RWPE1 (cell line): ENCODE data around the gene GRM1.

ENCODE experiments used
- CTCF ChIA-PET: fragments of 350-600 bp; sonication (Branson Sonifier 250); formaldehyde crosslinking; extraction: SDS; loops from one replicate; lab custom pipeline; 2021; lab: Yijun Ruan, JAX
- POLR2A ChIA-PET: fragments of 400-600 bp; formaldehyde crosslinking; extraction: SDS; loops from one replicate; lab custom pipeline; 2020; ENCODE audit warnings: antibody characterized with exemption; ENCODE audit not compliant: low non-redundant PET; lab: Yijun Ruan, JAX
- DNase-seq: peaks from one replicate; pipeline ENCODE4 v3.0.0; 2012; ENCODE audit warnings: low spot score
- H3K27ac ChIP-seq: fragments of 450-650 bp; 2 replicates; pipeline ENCODE4 v1.5.1; 2017
- CTCF ChIP-seq: fragments of 450-650 bp; conservative IDR thresholded peaks from 2 replicates; pipeline ENCODE4 v1.5.1; 2017; ENCODE audit warnings: low read depth, mild to moderate bottlenecking

GRM1 gene

GRCh38 chr6:146106532-146106931, 77.7 kb downstream of the GRM1 start:
- CTCF ChIA-PET, result interaction anchor here (0.6 kb wide), 1 partner anchor 1001 kb away, joined by 3 read pairs; no protein-coding TSS in a partner anchor
- TF ChIP-seq CTCF, result no peak
- H3K27ac ChIP-seq, result no peak overlapping the region
- no peak for DNase-seq
- POLR2A ChIA-PET, result no interaction called here

- H3K27ac ChIP-seq, result no peak overlapping the region
- CTCF ChIA-PET, result no interaction called here
- POLR2A ChIA-PET, result no interaction called here
- no peak for DNase-seq
- no peak for TF ChIP-seq CTCF
Measured at GRCh38 chr6:146110990-146111389, 82.1 kb downstream of the GRM1 start.

- ChIA-PET CTCF (interaction anchor here (0.8 kb wide), 1 partner anchor 11 kb away, joined by 3 read pairs; no protein-coding TSS in a partner anchor), POLR2A (no interaction called here)
- H3K27ac ChIP-seq, result no peak overlapping the region
- TF ChIP-seq CTCF, result no peak
- DNase-seq, result no peak
Measured at GRCh38 chr6:146111881-146112450, 83.1 kb downstream of the GRM1 start.

- no peak for TF ChIP-seq CTCF
- POLR2A ChIA-PET, result no interaction called here
- H3K27ac ChIP-seq, result no peak overlapping the region
- CTCF ChIA-PET, result no interaction called here
- DNase-seq, result no peak
Measured at GRCh38 chr6:146113084-146113623, 84.3 kb downstream of the GRM1 start.

GRCh38 chr6:146123616-146124015, 94.8 kb downstream of the GRM1 start:
- ChIA-PET CTCF (no interaction called here), POLR2A (no interaction called here)
- no peak for TF ChIP-seq CTCF
- no peak for DNase-seq
- no peak overlapping the region for H3K27ac ChIP-seq

- no peak for DNase-seq
- no peak for TF ChIP-seq CTCF
- no peak overlapping the region for H3K27ac ChIP-seq
- POLR2A ChIA-PET, result no interaction called here
- CTCF ChIA-PET, result no interaction called here
Measured at GRCh38 chr6:146127447-146128215, 98.8 kb downstream of the GRM1 start.
